Muscle layer of colon (tissue), 2 donors: ENCODE measurements around the gene INHA.

Experiments
- H3K27ac ChIP-seq: one replicate; pipeline ENCODE4 v1.7.0; 2013; ENCODE audit warnings: low read depth, mild to moderate bottlenecking, low read length, moderate library complexity
- H3K27me3 ChIP-seq, 2 donors: one replicate each; pipeline ENCODE4 v1.7.0; 2013; ENCODE audit warnings: low read length in 2 of 2, mild to moderate bottlenecking in 2 of 2; ENCODE audit not compliant: insufficient read depth in 2 of 2, control insufficient read depth in 1 of 2
- H3K36me3 ChIP-seq: one replicate; pipeline ENCODE4 v1.7.0; 2013; ENCODE audit warnings: mild to moderate bottlenecking, low read length; ENCODE audit not compliant: insufficient read depth
- H3K4me1 ChIP-seq: one replicate; pipeline ENCODE4 v1.7.0; 2013; ENCODE audit warnings: mild to moderate bottlenecking, low read length; ENCODE audit not compliant: insufficient read depth
- H3K4me3 ChIP-seq, 2 donors: one replicate each; pipeline ENCODE4 v1.7.0; 2013; ENCODE audit warnings: low read length in 2 of 2, low read depth in 1 of 2, mild to moderate bottlenecking in 1 of 2, moderate library complexity in 1 of 2
- H3K9ac ChIP-seq: one replicate; pipeline ENCODE4 v1.7.0; 2013; ENCODE audit warnings: low read length
- H3K9me3 ChIP-seq: one replicate; pipeline ENCODE4 v1.7.0; 2013; ENCODE audit warnings: mild to moderate bottlenecking, low read length
- donor health status: abdominal sarcoma.
- donor health status: Adenocarcinoma of cecum.

The INHA gene

DNA sequence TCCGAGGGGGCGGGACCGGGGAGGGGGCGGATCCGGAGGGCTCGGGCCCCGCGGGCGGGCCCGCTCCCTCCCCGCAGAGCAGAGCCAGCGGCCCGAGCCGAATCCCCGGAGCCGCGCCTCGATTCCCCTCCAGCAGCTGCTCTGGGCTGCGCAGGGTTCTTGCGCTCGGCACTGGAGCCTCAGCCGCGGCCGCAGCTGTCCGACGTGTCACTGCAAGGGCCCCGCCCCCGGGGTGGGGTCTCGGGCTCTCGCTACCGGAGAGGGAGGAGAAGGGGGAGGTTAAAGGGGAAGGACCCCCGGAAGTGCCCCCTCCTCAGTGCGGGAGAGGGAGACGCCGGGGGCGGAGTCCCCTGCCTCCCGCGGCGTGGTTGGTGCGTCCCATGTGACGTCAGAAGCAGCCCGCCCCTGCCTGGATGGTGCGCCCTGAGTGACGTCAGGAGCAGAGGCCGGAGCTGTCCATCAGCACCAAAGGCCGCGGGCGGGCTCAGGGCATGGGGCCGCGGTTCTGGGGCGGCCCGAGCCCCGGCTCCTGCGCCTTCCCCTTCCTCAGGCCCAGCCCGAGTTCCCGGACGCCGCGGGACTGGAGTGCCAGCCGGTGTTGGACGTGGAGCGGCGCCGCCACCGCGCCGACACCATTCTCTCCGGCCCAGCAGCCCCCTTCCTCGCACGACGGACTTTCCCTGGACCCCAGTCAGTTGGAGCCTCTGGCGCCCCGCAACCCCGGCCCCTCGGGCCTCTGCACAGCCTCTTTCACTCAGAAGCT, 28.3 kb upstream of the INHA start, which contains the start of the genes CHPF and TMEM198:
Gene CHPF, minus strand, starts transcription at position 214 of the 763 bp plus-strand sequence. CDS start 271 bp downstream, outside the sequence.
Gene TMEM198, plus strand, starts transcription at position 433 of the 763 bp plus-strand sequence. CDS start 700 bp downstream, outside the sequence.
- Histone ChIP-seq H3K36me3 (peaks cover 15% of the 10 kb centered on the region), H3K4me3 (peak within 1 kb of the TSS; percentile 58 to 78), H3K27ac (peak within 1 kb of the TSS; percentile 80), H3K27me3 (no peaks in the 10 kb centered on the region), H3K4me1 (peaks cover 23% of the 10 kb centered on the region), H3K9me3 (no peaks in the 10 kb centered on the region), H3K9ac (peak within 1 kb of the TSS; percentile 61)

DNA sequence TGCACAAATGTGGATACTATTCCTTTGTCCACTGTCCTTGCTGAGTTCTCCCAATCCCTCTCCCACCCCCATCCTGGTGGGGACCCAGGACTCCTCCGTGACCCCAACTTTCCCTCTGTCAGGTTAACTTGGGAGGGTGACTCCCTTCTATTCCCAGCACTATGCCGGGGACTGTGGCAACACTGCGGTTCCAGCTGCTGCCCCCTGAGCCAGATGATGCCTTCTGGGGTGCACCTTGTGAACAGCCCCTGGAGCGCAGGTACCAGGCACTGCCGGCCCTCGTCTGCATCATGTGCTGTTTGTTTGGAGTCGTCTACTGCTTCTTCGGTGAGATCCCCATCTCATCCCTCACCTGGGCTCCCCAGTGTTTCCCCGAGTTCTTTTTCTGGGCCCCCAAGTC, 27.5 kb upstream of the INHA start:
- Histone ChIP-seq H3K27ac (peak overlapping the region; percentile 80), H3K27me3 (no peaks in the 10 kb centered on the region), H3K4me1 (peaks cover 23% of the 10 kb centered on the region), H3K4me3 (peak overlapping the region; percentile 42 to 58), H3K9me3 (no peaks in the 10 kb centered on the region), H3K9ac (no peak overlapping the region), H3K36me3 (peaks cover 15% of the 10 kb centered on the region)

DNA sequence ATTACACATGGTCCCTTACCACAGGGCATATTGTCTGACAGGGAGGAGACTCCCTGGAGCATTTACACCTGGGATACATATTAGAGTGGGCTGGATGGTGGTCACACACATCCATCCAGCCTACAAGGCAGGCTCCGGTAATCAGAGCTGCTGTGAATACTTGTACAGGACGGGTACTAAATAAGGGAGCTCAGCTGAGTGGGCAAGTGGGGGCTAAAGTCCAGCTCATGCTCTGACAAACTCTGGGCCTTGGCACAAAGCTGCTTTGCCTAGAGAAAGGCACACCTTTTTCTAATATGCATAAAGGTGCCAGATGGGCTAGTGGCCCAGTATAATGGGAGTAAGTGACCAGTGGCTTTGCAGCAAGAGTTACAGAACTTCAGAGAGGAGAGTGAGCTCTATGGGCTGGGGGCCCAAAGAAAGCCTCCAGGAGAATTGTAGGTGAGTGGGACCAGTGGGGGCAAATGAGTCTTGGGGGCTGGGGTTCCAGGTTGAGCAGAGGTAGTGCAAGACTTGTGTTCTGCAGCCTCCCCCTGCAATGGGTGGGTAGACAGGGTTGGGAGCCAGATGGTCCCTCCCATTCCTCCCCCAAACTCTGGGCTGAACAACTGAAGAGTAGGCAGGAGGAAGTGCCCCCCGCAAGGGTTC, 26.7 kb upstream of the INHA start:
- Histone ChIP-seq H3K4me1 (peaks cover 23% of the 10 kb centered on the region), H3K27ac (no peak overlapping the region), H3K9ac (no peak overlapping the region), H3K36me3 (peaks cover 8% of the 10 kb centered on the region), H3K9me3 (no peaks in the 10 kb centered on the region), H3K4me3 (no peak overlapping the region), H3K27me3 (no peaks in the 10 kb centered on the region)

DNA sequence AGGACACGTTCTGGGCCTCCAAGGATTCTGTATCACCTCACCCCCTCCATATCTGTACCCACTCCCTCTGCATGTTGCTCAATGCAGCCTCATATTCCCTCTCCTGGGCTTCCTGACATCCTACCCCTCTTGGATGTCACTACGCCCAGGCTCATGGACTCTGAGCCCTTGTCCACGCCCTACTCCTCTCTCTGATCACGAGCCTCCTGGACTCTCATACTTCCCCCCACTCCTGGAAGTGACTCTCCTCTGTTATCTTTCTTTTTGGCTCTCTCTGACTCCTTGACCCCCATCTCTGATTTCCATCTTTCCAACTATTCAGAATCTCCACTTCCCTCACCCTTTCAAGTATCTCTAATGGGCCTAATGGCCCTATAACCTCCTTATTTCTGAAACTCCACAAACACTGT, 26.2 kb upstream of the INHA start:
- H3K4me3 ChIP-seq = no peak overlapping the region
- H3K27ac ChIP-seq = no peak overlapping the region
- no peaks in the 10 kb centered on the region for H3K27me3 ChIP-seq
- peaks cover 23% of the 10 kb centered on the region for H3K4me1 ChIP-seq
- H3K36me3 ChIP-seq = peaks cover 3% of the 10 kb centered on the region
- no peak overlapping the region for H3K9ac ChIP-seq
- no peaks in the 10 kb centered on the region for H3K9me3 ChIP-seq

DNA sequence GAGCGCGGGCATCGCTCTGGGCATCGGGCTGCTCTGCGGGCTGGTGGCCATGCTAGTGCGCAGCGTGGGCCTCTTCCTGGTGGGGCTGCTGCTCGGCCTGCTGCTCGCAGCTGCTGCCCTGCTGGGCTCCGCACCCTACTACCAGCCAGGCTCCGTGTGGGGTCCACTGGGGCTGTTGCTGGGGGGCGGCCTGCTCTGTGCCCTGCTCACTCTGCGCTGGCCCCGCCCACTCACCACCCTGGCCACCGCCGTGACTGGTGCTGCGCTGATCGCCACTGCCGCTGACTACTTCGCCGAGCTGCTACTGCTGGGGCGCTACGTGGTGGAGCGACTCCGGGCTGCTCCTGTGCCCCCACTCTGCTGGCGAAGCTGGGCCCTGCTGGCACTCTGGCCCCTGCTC, 24.5 kb upstream of the INHA start:
- Histone ChIP-seq H3K27me3 (peaks cover 0 to 9% of the 10 kb centered on the region in 2 donors), H3K9ac (no peak overlapping the region), H3K4me3 (no peak overlapping the region), H3K9me3 (no peaks in the 10 kb centered on the region), H3K27ac (no peak overlapping the region), H3K36me3 (no peaks in the 10 kb centered on the region), H3K4me1 (peaks cover 16% of the 10 kb centered on the region)

DNA sequence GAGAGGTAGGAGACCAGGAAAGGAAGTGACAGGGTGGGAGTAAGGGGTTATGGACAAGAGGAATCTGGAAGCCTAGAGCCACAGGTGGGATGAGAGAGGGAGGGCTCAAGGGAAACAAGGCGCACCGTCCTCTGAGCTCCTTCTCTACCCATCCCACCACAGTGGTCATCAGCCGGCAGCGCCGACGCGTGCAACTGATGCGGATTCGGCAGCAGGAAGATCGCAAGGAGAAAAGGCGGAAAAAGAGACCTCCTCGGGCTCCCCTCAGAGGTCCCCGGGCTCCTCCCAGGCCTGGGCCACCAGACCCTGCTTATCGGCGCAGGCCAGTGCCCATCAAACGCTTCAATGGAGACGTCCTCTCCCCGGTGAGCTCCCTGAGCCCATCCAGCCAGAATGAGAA, 23.1 kb upstream of the INHA start:
- peaks cover 9% of the 10 kb centered on the region in 2 donors for H3K27me3 ChIP-seq
- no peak overlapping the region for H3K4me3 ChIP-seq
- H3K36me3 ChIP-seq = no peaks in the 10 kb centered on the region
- H3K27ac ChIP-seq = no peak overlapping the region
- H3K9me3 ChIP-seq = no peaks in the 10 kb centered on the region
- peaks cover 22% of the 10 kb centered on the region for H3K4me1 ChIP-seq
- H3K9ac ChIP-seq = no peak overlapping the region

DNA sequence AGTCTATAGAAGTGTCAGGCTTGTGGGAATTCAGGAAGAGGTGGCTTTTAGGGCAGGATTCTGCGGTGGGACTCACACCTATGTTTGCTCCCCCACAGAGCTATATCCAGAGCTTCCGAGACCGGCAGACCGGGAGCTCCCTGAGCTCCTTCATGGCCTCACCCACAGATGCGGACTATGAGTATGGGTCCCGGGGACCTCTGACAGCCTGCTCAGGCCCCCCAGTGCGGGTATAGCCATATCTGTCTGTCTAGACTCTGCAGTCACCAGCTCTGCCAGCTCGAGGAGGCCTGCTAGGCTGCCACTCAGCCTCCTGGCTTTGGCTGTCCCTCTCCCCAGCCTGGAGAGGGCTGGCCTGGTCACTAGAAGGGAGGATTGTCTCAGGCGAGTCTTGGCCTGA, 22.5 kb upstream of the INHA start:
- Histone ChIP-seq H3K36me3 (no peaks in the 10 kb centered on the region), H3K9ac (no peak overlapping the region), H3K9me3 (no peaks in the 10 kb centered on the region), H3K4me3 (no peak overlapping the region), H3K27me3 (peaks cover 9% of the 10 kb centered on the region in 2 donors), H3K4me1 (peaks cover 16% of the 10 kb centered on the region), H3K27ac (no peak overlapping the region)

DNA sequence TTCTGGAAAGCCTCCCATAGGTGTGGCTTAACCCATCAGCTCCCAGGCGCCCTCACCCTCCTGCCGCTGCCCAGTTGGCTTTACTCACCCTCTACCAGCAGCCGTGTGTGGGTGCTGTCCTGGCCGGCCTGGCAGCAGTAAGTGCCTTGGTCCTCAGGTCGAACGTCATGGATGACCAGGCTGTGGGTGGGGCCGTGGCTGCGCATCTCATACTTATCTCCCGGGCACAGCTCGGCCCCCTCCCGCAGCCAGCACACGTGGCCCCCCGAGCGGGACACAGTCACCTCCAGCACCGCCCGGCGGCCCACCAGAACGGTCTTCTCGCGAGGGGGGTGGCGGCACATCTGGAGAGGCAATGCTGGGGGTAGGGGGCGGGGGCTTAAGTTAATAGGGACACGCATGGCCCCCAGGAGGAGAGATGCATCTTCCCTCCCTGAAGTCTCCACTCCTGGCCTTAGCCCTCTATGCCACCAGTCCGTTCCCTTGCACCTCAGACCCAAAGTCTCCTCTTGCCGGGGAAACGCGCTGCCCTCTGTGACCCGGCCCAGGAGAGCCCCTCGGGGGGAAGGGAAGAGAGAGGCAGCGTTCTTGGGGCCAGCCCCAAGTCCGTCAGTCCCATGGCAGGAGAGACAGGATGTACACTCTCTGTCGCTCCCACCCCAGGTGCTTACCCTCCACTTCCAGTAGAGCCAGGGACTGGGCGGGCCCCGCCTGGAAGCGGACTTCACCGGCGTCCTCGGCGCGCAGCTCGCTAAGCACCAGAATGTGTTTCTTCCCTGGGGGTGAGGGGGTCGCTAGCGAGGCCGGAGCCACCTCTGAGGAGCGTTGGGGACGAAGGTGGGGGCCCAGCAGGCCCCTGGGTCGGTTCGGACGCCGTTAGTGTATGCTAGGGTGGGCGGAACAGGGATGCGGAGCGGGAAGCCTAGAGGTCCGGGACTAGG, 20.4 kb upstream of the INHA start:
- no peak overlapping the region for H3K9ac ChIP-seq
- peaks cover 9% of the 10 kb centered on the region in 2 donors for H3K27me3 ChIP-seq
- H3K27ac ChIP-seq = no peak overlapping the region
- no peaks in the 10 kb centered on the region for H3K9me3 ChIP-seq
- H3K4me3 ChIP-seq = peak overlapping the region; percentile 38 to 47
- H3K36me3 ChIP-seq = no peaks in the 10 kb centered on the region
- peaks cover 14% of the 10 kb centered on the region for H3K4me1 ChIP-seq

DNA sequence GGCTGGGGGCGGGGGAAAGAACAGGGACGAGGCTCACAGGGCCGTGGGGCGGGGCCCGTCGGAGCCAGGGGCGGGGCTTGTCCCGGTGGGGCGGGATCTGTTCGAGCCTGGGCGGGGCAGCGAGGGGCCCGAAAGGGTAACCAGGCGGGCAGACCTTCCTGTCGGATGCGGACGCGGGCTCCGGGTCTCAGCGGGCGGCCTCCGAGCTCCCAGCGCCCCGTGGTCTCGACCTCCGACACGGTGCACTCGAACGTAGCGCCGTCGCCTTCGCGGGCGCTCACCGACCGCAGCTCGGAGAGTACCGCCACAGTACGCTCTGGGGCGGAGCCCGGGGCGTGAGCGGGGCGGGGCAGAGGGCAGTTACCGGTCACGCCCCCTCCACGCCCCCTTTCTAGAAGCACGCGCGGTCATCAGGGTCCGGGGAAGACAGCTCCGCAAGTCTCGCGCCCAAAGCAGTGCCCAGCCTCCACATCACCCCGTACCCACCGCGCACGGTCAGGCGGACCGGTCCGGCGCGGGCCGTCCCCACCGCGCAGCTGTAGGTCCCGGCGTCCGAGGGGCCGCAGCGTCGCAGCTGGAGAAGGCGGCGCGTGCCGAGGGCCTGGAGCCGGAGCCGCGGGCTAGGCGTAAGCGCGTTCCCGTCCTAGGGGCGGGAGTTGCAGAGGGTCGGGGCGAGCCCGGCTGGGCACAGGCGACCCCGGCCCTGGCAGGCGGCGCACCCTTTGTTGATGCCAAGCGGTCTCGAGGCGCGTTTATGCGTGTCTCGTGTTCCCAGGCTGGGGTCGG, 19.5 kb upstream of the INHA start:
- no peak overlapping the region for H3K27ac ChIP-seq
- H3K9me3 ChIP-seq = no peaks in the 10 kb centered on the region
- H3K36me3 ChIP-seq = no peaks in the 10 kb centered on the region

DNA sequence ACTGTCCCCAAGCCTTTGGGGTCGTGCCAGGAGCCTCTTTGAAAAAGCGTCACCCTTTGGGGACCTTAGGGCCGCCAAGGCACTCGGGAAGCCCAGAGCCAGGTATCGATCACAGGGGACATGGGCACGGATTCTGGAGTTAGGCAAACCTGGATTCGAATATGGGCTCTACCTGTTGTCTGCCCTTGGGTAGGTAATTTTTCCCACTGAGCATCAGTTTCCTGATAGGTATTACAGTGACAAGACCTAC, 19.0 kb upstream of the INHA start:
- Histone ChIP-seq H3K4me1 (peaks cover 14% of the 10 kb centered on the region), H3K36me3 (no peaks in the 10 kb centered on the region), H3K4me3 (peak overlapping the region; percentile 38 to 47), H3K9me3 (no peaks in the 10 kb centered on the region), H3K9ac (no peak overlapping the region), H3K27me3 (peaks cover 9% of the 10 kb centered on the region in 2 donors), H3K27ac (no peak overlapping the region)

More for the DNA sequence above, 19.5 kb upstream of the INHA start:
- H3K4me3 ChIP-seq = peak overlapping the region; percentile 38 to 47
- H3K4me1 ChIP-seq = peaks cover 14% of the 10 kb centered on the region
- H3K9ac ChIP-seq = no peak overlapping the region
- H3K27me3 ChIP-seq = peaks cover 9% of the 10 kb centered on the region in 2 donors
